Activated T-cell treated with anti-CD3 and anti-CD28 coated beads for 24 hours (primary cell): ENCODE data around the gene MAN1A1.

ENCODE experiments used
- DNase-seq: peaks from one replicate; pipeline ENCODE4 v3.0.0-alpha.2; 2020; ENCODE audit warnings: low read depth

MAN1A1 gene

GRCh38 chr6:119140196-119141140 is 209.1 kb downstream of the MAN1A1 start:
- DNase-seq = no peak

DNA sequence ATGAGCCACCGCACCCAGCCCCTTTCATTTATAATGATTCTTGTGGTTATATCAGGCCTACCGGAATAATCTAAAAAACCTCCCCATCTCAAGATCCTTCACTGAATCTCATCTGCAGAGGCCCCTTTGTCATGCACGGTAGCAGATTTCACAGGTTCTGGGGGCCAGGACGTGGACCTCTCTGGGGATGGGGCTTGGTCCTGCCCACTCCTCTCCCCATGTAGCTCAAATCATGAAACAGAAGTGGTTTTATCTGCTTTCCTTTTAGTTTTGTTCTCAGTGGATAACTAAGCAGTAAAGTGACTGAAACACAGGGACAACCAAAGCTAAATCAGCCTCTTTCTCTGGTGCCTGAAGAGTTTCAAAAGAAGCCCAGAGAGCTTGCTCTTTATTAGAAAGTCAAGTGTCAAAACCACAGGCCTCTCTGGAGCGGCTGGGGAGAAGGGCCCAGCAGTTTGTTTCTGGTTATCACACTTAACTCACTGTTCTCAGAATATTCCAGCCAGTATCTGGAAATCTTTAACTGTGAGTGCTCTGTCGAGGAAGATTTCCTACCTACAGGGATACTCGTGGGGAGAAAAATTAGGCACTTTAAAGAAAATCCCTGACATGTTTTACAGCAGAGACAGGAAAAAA is 210.5 kb downstream of the MAN1A1 start:
- DNase-seq = no peak

DNA sequence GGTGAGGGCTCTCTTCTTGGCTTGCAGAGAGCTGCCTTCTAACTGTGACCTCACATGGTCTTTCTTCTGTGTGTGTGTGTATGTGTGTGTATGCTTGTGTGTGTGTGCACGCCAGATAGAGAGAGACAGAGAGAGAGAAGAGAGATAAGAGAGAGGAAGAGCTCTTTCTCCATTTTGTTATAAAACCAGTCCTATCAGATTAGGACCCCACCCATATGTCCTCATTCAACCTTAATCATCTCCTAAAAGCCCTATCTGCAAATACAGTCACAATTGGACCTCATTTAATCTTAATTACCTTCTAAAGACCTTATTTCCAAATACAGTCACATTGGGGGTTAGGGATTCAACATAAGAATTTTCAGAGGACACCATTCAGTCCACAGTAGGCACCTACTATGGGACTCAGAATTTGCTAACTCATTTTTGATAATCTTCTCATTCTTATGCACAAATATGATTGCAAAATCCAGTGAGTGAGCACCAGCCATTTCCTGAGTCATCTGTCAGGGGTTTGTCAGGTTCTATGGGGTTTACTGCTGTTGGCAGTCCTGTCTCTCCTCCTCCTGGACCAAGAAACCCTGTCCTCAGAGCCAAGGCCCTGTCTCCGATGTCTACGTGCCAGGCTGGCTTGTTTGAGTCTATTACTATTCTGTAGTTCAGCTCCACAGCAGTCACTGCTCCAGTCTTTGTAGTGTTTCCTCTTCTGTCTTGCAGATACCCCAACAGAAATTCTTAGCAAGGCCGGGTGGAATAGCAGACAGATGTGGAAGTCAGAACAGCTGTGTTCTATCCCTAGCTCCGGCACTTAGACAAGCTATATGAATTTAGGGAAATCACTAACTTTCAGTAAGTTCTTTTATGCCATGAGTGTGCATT is 212.1 kb downstream of the MAN1A1 start:
- DNase-seq = no peak

DNA sequence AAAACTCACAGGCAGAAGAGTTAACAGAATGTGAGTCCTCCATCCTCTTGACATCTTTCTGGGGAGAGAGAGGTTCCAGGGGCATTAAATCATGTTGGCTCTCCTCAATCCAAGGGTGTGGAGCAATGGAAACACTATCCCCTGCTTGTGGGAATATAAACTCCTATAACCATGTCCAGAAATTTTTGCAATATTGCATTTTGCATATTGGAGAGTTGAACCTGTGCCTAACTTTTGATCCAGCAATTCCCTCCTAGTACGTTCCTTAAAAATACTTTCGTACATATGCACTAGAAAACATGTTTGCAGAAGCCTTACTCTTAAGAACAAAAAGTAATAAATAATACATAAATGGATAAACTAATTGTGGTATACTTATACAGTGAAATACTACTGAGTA is 214.8 kb downstream of the MAN1A1 start:
- DNase-seq = no peak

DNA sequence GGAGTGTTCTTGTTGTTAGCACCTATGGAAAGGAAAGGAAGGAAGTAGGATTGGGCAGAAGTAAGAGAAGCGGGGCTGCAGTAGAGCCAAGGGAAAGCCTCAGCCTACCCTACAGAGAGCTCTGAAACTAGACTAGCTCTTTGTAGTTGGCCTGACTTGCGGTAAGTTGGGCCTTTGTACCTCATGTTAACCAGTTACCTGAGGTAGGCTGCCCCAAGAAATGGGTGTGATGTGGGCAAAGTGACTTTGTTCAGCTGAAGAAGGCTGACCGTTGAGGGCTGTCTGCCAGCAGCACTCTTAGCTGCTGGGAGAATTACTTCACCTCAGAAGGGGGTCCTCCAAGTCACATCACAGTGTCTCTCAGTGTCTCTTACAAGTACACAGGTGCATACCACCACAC is 216.2 kb downstream of the MAN1A1 start:
- no peak for DNase-seq

DNA sequence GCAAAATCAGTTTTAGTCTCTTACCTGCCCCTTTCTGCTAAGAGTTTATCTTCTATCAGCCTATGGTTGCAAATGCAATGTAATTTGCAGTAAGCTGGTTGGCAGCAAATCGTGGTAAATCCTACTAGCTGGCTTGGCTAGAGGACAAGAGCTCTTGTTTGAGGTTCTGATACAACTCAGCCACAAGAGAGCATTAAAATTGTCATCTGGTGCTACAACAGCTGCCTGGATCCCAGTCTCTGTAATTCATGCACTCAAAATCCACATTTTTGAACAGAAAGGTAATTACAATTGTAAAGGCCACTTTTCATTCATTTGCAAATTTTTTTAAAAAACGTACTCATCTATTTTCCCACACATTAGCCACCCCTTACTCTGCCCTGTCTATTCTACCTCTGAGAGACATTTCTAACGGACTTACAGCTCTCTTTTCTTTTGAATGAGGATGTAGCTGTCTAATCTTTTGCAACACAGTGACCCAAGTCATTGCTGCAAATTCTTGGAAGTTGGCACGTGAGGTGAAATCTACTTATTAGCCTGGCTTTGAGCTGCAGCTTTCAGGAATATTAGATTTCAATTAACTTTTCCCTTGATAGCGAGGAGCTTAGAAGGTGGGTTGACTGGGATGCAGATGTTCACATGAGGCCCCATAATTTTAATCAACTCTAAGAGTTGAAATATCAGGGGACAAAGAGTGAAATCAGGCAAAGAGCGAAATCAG is 217.1 kb downstream of the MAN1A1 start:
- DNase-seq = no peak

- no peak for DNase-seq
Observed at GRCh38 chr6:119129968-119130484, 219.5 kb downstream of the MAN1A1 start.

GRCh38 chr6:119129148-119129967 is 220.2 kb downstream of the MAN1A1 start:
- peak; percentile 17 for DNase-seq

- DNase-seq = no peak
Observed at GRCh38 chr6:119128252-119128912, 221.2 kb downstream of the MAN1A1 start.

GRCh38 chr6:119127627-119128026 is 221.9 kb downstream of the MAN1A1 start:
- no peak for DNase-seq
